Astrocyte (in vitro differentiated cells and primary cell): Measurements from ENCODE around the gene NPM1.

Experiments used
- EZH2 ChIP-seq: IDR thresholded peaks from 2 replicates; pipeline ENCODE4 v1.6.1; 2012; ENCODE audit warnings: mild to moderate bottlenecking, low read length, inconsistent platforms; ENCODE audit not compliant: insufficient read depth
- TF ChIP-seq, protein P1 (sequence below): IDR thresholded peaks from 2 replicates; pipeline ENCODE4 v1.5.1; 2011; ENCODE audit warnings: low read depth, mild to moderate bottlenecking, inconsistent platforms, low read length, moderate library complexity; ENCODE audit not compliant: insufficient read depth

DNA sequence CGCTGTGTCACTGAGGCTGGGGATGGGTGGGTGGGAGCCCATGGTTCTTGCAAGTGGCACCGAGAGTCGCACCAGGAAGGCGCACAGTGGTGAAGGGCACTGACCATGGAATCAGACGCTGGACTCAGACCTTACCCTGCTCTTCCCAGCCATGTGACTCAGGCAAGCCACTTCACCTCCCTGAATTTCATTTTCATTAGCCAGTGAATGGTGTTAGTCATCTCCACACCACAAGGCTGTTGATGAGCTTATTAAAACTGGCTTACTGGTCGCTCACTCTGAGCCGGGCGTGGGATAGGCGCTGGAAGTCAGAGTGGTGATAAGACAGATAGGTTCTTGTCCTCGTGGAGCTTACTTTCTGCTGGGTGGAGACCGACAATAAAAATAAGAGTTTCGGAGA is 56.9 kb downstream of the NPM1 start:
- TF ChIP-seq, protein P1, sequence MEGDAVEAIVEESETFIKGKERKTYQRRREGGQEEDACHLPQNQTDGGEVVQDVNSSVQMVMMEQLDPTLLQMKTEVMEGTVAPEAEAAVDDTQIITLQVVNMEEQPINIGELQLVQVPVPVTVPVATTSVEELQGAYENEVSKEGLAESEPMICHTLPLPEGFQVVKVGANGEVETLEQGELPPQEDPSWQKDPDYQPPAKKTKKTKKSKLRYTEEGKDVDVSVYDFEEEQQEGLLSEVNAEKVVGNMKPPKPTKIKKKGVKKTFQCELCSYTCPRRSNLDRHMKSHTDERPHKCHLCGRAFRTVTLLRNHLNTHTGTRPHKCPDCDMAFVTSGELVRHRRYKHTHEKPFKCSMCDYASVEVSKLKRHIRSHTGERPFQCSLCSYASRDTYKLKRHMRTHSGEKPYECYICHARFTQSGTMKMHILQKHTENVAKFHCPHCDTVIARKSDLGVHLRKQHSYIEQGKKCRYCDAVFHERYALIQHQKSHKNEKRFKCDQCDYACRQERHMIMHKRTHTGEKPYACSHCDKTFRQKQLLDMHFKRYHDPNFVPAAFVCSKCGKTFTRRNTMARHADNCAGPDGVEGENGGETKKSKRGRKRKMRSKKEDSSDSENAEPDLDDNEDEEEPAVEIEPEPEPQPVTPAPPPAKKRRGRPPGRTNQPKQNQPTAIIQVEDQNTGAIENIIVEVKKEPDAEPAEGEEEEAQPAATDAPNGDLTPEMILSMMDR: no peak
- no peak for TF ChIP-seq EZH2
